Measurements from ENCODE around the gene DND1. TPM values are rescaled to one million over a fixed set of nuclear protein-coding genes. Genes with fewer than 3 reads are reported as not detected.
A peak's percentile ranks its signal among the peaks of the same experiment; 100 is the strongest.
"Not testable (repeated sequence)": the region's sequence is repeated elsewhere in the genome, so short reads cannot be mapped to it uniquely, and the experiment has no call there.

DND1 gene
- total RNA-seq (2014; rRNA removed; shearing (Covaris generic)) (0.22 and 0.38 TPM in 2 replicates), polyA plus RNA-seq (2016; fragmentation: Nextera tagmentation; extraction: Ambion mirVana) (0.14 TPM in 1 of 2 replicates, not detected in the other)

GRCh38 chr5:140673187-140673976 is at the start of gene DND1:
Gene DND1 (minus strand): TSS chr5:140673576. CDS start chr5:140673542, 34 bp downstream.
- WGBS, 2 experiments (ENCODE audit: low coverage in 1 of 2, low lambda C conversion rate in 2 of 2, missing lambda C conversion rate in 2 of 2) = 92 to 94% methylated on average over 23 to 45 of the region's 45 CpGs
- H3K79me2 ChIP-seq (ENCODE audit: insufficient read depth) = peaks cover 15% of the 10 kb centered on the region
- H3K9me2 ChIP-seq (ENCODE audit: insufficient read depth) = no peaks in the 10 kb centered on the region
- H3K9me3 ChIP-seq (ENCODE audit: low read depth) = no peaks in the 10 kb centered on the region
- in situ Hi-C loops (cut with MboI) = no loop called here
- DNase-seq = no peak
- no peaks in the 10 kb centered on the region for H3K27me3 ChIP-seq (replicated peaks; ENCODE audit: insufficient read depth)
- peaks cover 10% of the 10 kb centered on the region; the same call in 1 of the 2 replicates for H3K36me3 ChIP-seq (ENCODE audit: low read depth)
- no peak for TF ChIP-seq EZH2 (IDR thresholded peaks at IDR 0.05; ENCODE audit: insufficient read depth, poor library complexity, severe bottlenecking)
- H3K9ac ChIP-seq = peak within 1 kb of the TSS; percentile 11; the same call in 1 of the 2 replicates
- peaks cover 25% of the 10 kb centered on the region for H3F3A ChIP-seq (ENCODE audit: insufficient read depth)
- H3K4me1 ChIP-seq (ENCODE audit: insufficient read depth) = no peaks in the 10 kb centered on the region
- H3K27ac ChIP-seq = no peak within 1 kb of the TSS
- H3K4me2 ChIP-seq (ENCODE audit: unreplicated experiment) = no peak within 1 kb of the TSS
- H2AFZ ChIP-seq = 0 out of 2 replicates have a peak within 1 kb of the TSS, but pooled peaks have one; percentile 48
- no peaks in the 10 kb centered on the region for H4K20me1 ChIP-seq (ENCODE audit: insufficient read depth)
- peak within 1 kb of the TSS; percentile 45; the same call in 1 of the 2 replicates for H3K4me3 ChIP-seq

DNA sequence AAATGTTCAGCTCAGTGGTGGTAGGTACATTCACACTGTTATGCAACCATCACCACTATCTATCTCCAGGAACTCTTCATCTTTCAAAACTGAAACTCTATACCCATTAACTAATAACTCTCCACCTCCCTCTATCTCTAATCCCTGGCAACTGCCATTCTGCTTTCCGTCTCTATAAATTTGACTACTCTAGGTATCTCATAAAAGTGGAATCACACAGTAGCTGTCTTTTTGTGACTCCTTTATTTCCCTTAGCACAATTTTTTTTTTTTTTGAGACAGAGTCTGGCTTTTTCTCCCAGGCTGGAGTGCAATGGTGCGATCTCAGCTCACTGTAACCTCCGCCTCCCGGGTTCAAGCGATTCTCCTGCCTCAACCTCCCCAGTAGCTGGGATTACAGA is 48.0 kb upstream of the DND1 start:
- H3K9me2 ChIP-seq (ENCODE audit: insufficient read depth); DNase-seq; H3K79me2 ChIP-seq (ENCODE audit: insufficient read depth); H3K9me3 ChIP-seq (ENCODE audit: low read depth); H3K4me2 ChIP-seq (ENCODE audit: unreplicated experiment); H3K27me3 ChIP-seq (replicated peaks; ENCODE audit: insufficient read depth); H3K27ac ChIP-seq; H2AFZ ChIP-seq; H3K4me3 ChIP-seq; H3K9ac ChIP-seq; in situ Hi-C loops (cut with MboI); H3K36me3 ChIP-seq (ENCODE audit: low read depth); H3K4me1 ChIP-seq (ENCODE audit: insufficient read depth); H4K20me1 ChIP-seq (ENCODE audit: insufficient read depth): not testable (repeated sequence)
- WGBS, 2 experiments (ENCODE audit: low coverage in 1 of 2, low lambda C conversion rate in 2 of 2, missing lambda C conversion rate in 2 of 2) = 75 to 76% methylated on average over 5 of the region's 5 CpGs
- H3F3A ChIP-seq (ENCODE audit: insufficient read depth) = peaks cover 13% of the 10 kb centered on the region

- H3K9me3 ChIP-seq (ENCODE audit: low read depth); H3K27ac ChIP-seq; in situ Hi-C loops (cut with MboI); H3K36me3 ChIP-seq (ENCODE audit: low read depth); H3K4me1 ChIP-seq (ENCODE audit: insufficient read depth); H4K20me1 ChIP-seq (ENCODE audit: insufficient read depth); H3K9me2 ChIP-seq (ENCODE audit: insufficient read depth); H3K4me3 ChIP-seq; H3K9ac ChIP-seq; H3K4me2 ChIP-seq (ENCODE audit: unreplicated experiment); H2AFZ ChIP-seq; H3K27me3 ChIP-seq (replicated peaks; ENCODE audit: insufficient read depth); DNase-seq; H3K79me2 ChIP-seq (ENCODE audit: insufficient read depth): not testable (repeated sequence)
- WGBS, 2 experiments (ENCODE audit: low coverage in 1 of 2, low lambda C conversion rate in 2 of 2, missing lambda C conversion rate in 2 of 2) = 39 to 41% methylated on average over 6 of the region's 6 CpGs
- peaks cover 10% of the 10 kb centered on the region for H3F3A ChIP-seq (ENCODE audit: insufficient read depth)
These were observed 47.4 kb upstream of the DND1 start for GRCh38 chr5:140720738-140721137.

- WGBS, 2 experiments (ENCODE audit: low coverage in 1 of 2, low lambda C conversion rate in 2 of 2, missing lambda C conversion rate in 2 of 2) = 63 to 68% methylated on average over 7 of the region's 7 CpGs
- H3K4me2 ChIP-seq (ENCODE audit: unreplicated experiment) = peak overlapping the region; percentile 49
- H3K9ac ChIP-seq = no peak overlapping the region
- TF ChIP-seq EZH2phosphoT487 (IDR thresholded peaks at IDR 0.05; ENCODE audit: insufficient read depth, low read depth) (no peak), EZH2 (IDR thresholded peaks at IDR 0.05; ENCODE audit: insufficient read depth, poor library complexity, severe bottlenecking) (no peak)
- H3K79me2 ChIP-seq (ENCODE audit: insufficient read depth) = no peaks in the 10 kb centered on the region
- no peaks in the 10 kb centered on the region for H4K20me1 ChIP-seq (ENCODE audit: insufficient read depth)
- no peaks in the 10 kb centered on the region for H3K9me2 ChIP-seq (ENCODE audit: insufficient read depth)
- no peaks in the 10 kb centered on the region for H3K9me3 ChIP-seq (ENCODE audit: low read depth)
- H3F3A ChIP-seq (ENCODE audit: insufficient read depth) = peaks cover 10% of the 10 kb centered on the region
- H3K4me1 ChIP-seq (ENCODE audit: insufficient read depth) = peaks cover 10% of the 10 kb centered on the region; the same call in 1 of the 2 replicates
- H3K27ac ChIP-seq = peak overlapping the region; percentile 31; the same call in 1 of the 2 replicates
- H2AFZ ChIP-seq = peak overlapping the region; percentile 43; the same call in 1 of the 2 replicates
- H3K4me3 ChIP-seq = no peak overlapping the region
- no peak for DNase-seq
- in situ Hi-C loops (cut with MboI) = no loop called here
- no peaks in the 10 kb centered on the region for H3K27me3 ChIP-seq (replicated peaks; ENCODE audit: insufficient read depth)
- H3K36me3 ChIP-seq (ENCODE audit: low read depth) = no peaks in the 10 kb centered on the region
These were observed 44.9 kb upstream of the DND1 start for GRCh38 chr5:140718266-140718592.

DNA sequence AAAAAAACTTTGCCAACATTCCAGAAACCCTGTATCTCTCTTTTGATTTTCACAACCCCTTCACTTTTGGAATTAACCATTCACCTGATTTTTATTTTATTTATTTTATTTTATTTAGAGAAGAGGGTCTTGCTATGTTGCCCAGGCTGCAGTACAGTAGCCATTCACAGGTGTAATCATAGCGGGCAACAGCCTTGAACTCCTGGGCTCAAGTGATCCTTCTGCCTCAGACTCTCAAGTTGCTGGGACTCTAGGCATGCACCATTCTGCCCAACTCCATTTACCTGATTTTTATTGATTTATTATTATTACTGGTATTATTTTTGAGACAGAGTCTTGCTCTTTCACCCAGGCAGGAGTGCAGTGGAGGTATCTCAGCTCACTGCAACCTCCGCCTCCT is 42.9 kb upstream of the DND1 start:
- H3K27me3 ChIP-seq (replicated peaks; ENCODE audit: insufficient read depth); H2AFZ ChIP-seq; H3K4me1 ChIP-seq (ENCODE audit: insufficient read depth); H3K36me3 ChIP-seq (ENCODE audit: low read depth); H3K9me2 ChIP-seq (ENCODE audit: insufficient read depth); H3K9ac ChIP-seq; H4K20me1 ChIP-seq (ENCODE audit: insufficient read depth); H3K9me3 ChIP-seq (ENCODE audit: low read depth); H3K27ac ChIP-seq; in situ Hi-C loops (cut with MboI); H3K79me2 ChIP-seq (ENCODE audit: insufficient read depth); H3K4me3 ChIP-seq; DNase-seq; H3K4me2 ChIP-seq (ENCODE audit: unreplicated experiment): not testable (repeated sequence)
- WGBS, 2 experiments (ENCODE audit: low coverage in 1 of 2, low lambda C conversion rate in 2 of 2, missing lambda C conversion rate in 2 of 2) = 94 to 96% methylated on average over 2 of the region's 2 CpGs
- peaks cover 20% of the 10 kb centered on the region for H3F3A ChIP-seq (ENCODE audit: insufficient read depth)

Measured in GM23248 (cell line).